SKM-1 (cell line): ENCODE data around the gene DIP2C.
"Not testable (repeated sequence)": the region's sequence is repeated elsewhere in the genome, so short reads cannot be mapped to it uniquely, and the experiment has no call there.

Source experiments
- DNase-seq: peaks from one replicate; lab custom pipeline; 2025; ENCODE audit not compliant: unreplicated experiment; lab: John Stamatoyannopoulos, UW

Gene DIP2C

DNA sequence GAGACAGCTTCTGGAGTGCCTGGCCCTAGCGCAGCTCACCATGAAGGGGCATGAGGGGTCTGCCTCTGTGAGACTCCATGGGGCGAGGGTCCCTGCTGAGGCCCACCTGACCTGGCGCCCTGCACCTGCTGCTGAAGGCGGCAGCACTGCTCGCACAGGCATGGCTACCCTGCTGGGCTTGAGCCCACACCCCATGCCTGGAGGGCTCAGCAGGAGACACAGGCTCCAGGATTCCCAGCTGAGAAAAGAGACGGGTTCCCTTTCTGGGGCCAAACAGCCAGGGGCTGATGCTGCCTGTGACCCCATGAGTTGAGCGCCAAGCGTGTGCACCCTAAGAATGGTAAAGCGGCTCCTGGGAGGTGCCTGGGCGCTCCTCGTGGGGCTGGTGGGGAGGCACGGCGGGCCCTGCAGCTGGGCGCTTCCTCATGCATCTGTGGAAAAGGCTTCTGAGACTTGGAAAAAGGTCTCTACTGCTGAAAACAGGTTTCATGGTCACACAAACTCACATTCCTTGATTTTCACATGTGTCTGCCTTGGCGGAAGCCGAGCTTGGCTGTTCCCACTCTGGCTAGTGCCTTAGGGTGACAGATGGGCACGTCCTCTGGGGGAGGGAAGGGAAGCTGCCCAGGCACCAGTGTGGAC lies 320.8 kb downstream of the DIP2C start:
- DNase-seq = no peak

DNA sequence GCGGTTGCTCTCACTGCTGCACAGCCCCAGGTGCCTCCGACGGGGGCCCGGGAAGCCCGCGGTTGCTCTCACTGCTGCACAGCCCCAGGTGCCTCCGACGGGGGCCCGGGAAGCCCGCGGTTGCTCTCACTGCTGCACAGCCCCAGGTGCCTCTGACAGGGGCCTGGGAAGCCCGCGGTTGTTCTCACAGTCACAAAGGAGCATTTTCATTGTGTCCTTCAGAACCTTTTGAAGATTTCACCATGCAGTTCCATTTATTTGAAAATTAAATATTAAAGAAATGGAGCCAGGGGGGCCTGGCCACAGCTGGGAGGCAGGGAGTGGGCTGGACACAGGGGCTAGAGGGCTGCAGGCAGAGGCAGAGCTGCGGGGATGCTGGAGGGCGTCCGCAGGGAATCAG lies 321.4 kb downstream of the DIP2C start:
- DNase-seq = not testable (repeated sequence)

DNA sequence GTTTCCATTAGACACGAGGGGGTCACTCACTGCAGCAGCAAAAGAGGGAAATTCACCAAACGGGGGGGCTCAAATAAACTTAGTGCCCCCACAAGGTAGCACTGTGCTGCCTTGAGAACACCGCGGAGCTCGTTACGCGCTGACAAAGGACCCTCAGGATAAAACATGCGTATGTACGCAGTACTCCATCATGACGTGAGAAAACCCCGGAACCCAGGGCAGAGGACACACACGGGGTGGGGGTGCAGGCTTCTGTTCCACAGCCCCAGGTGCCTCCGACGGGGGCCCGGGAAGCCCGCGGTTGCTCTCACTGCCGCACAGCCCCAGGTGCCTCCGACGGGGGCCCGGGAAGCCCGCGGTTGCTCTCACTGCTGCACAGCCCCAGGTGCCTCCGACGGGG lies 321.8 kb downstream of the DIP2C start:
- no peak for DNase-seq

DNA sequence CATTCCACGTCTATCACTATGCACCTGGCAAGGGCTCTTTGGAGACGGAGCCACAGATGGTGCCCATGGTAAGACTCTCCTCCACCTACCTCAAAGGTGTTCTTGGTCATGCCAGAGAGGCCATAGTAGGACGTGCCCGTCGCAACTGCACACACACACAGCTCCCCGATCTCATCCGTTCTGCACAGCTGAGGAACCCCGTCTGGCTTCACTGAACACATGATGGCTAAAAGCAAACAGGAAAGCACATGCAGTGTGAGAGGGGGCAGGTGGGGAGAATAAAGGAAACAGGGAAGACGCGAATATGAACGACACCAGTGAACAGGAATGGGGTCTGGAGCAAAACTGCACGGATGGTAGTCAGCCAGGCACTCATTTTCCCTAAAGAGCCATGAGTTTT lies 323.3 kb downstream of the DIP2C start:
- DNase-seq = no peak

DNA sequence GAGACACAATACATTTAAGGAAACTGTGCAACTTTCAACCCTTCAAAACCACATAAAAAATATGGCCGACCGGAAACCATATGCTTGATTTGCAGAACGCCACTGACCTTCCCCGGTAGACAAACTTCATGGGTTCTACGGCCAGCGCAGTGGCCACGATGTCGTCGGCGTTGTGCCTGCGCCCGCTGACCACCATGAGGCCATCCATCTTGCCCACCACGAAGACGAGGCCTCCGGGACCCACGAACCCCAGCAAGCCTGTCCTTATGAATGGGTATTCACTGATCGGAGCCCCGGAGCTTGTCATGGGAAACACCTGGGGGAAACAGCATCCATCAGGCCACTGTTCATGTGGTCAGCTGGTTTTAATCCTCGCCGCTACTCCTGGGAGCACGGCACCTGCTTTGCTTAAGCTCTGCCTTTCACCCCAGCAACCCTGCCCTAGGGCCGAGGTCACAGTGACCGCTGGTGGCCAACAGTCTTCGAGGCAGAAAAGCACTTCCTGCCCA lies 325.1 kb downstream of the DIP2C start:
- no peak for DNase-seq

DNA sequence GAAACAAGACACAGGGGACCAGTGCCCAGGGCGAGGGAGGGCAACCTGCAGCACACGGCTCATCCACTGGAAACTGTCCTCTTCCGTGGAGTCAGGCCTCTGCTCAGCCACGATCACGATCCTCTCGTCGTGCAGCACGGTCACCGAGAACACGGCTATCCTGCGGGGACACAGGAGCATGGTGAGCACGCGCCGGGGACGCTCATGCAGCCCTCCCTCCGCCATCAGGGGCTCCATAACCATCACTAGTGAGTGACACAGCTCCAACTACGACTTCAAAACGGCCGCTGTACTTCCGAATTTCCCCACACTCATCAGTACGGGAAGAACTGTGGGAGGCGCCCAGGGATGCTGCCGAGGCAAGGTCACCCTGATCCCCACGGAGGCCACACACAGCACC lies 326.3 kb downstream of the DIP2C start:
- no peak for DNase-seq

GRCh38 chr10:361203-362081 lies 328.0 kb downstream of the DIP2C start:
- no peak for DNase-seq

DNA sequence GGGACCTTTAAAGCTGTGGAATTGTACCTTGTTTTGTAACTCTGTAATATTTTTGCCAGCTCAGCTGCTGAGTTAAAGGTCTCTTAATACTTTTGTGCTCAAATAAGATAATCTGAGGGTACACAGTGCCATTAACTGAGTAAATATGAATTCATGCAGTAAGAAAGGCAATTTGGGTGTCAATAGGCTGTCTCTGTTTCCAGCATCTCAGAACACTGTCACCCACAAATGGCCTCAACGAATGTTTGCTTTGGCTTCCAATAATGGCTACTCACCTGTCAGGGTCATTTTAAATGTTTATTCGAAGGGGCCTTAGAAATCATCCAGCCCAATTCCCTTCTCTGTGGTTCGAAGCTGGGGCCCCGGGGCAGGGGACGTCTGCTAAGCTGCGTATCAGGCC lies 328.8 kb downstream of the DIP2C start:
- DNase-seq = no peak

GRCh38 chr10:359762-360161 lies 329.7 kb downstream of the DIP2C start:
- no peak for DNase-seq

DNA sequence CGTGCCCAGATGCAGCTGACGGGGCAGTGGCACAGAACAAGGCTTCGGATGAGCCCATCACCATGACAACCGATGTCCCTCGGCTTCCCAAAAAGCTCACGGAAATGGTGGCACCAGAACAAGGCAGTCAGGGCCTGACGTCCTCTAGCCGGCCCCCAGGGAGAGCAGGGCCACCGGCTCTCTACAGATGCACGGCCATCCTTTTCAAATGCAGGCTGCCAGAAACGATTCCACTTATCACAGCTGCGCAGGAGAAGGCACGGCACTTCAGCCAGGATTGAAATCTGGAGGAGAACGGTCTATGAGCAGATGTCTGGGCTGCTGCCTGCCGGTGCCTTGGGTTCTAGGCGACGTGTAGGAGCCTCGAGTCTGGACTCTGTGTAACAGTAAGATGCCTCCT lies 330.4 kb downstream of the DIP2C start:
- DNase-seq = no peak

GRCh38 chr10:357201-357950 lies 332.1 kb downstream of the DIP2C start:
- no peak for DNase-seq

- DNase-seq = no peak
Measured at GRCh38 chr10:356452-356851, 333.0 kb downstream of the DIP2C start.

DNA sequence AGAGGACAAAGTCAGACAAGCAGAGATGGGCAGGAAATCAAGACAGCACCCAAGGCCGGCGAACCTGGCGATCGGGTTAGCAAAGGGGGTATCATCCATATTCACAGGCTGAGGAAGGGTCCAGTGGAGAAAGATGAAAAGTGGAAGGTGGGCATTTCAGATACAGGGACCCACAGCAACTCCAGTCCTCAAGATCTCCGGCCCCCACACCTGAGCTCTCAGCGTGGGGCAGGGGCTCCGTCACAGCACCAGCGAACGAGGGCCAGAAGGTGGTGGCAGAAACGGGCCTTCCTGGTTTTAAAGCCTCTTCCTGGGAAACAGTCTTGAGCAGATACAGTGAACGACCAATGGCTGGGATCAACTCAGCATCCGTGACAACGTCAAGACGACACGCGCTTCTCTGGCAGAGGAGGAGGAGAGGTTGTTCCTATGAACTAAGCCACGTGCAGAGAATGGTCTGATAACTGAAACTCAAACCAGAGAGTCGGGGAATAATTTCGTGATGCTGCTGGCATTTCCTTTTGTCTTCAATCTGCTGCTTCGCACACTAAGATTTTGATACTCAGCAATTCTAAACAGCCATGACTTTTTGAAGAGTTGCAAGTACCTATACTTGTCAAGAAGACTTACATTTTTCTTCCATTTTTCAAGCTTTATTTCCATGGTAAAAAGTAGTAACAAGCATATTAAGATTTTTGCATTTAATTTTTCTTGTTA lies 334.4 kb downstream of the DIP2C start:
- DNase-seq = no peak

DNA sequence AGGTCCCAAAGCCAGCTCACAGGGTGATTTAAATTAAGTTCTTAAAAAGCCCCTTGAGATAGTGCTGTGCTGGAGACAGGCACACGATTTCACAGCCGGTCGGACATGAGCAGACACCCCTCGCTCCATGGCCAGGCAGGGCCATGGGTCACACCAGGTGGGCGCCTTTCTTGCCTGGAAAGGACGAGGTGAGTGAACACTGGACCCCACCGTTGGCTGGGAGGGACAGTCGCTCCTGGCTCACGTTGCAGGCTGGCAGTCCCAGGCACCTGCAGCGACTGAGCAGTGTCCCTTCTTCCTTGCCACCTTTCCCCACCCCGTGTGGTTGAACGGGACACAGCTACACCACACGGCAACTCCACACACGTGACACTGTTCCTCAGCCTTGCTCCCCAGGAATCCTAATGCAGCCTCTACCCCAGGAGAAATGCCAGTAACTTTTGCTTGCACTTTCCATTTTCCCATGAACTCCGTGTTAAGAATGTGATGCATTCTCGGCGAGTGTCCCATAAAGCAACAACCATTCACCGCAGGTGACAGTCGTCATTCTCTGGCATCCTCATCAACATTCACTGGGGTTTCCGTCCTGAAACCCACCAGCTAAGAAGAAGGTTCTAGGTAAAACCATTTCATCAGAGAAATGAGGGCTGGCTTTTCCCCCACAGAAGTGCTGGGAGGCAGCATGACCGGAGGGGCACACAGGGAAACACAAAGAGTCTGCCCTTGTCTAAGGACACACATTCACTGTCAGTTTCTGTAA lies 336.8 kb downstream of the DIP2C start:
- DNase-seq = no peak

GRCh38 chr10:351770-352334 lies 337.6 kb downstream of the DIP2C start:
- no peak for DNase-seq

GRCh38 chr10:350981-351501 lies 338.4 kb downstream of the DIP2C start:
- DNase-seq = no peak

DNA sequence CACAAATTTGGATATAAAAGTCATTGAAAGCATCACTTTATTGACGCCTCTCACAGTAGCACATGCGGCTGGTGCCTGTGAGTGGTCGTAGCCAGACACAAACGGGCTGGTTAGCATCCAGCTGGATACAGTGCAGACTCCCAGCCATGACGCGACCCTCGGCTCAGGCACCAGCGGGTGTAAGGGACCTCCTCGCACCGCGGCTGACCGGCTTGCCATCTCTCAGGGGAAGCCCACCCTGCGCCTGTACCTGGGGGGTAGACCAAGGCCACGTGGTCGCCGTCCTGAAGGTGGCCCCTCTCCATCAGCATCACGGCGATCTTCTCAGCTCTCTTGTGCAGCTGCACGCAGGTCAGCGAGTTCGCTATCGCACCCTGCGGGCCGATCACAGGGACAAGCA lies 340.4 kb downstream of the DIP2C start:
- DNase-seq = no peak

DNA sequence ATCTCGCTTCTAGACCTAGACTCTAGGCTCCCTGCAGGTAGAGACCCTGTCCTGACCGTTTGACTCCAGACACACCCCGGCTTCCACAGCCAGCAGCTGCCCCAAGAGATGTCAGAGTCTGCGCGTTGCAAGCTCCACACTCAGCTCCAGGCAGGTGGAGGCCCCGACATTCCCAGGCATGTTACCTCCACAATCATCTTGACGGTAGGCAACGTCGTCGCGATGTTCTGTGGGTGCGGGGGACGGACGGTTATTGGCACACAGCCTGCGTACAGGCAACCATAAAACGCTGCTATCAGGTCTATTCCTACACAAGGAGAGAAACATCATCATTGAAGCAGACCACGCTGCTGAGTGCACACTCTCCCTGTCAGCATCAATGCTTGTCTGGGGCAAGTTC lies 341.0 kb downstream of the DIP2C start:
- DNase-seq = no peak

- DNase-seq = not testable (repeated sequence)
Measured at GRCh38 chr10:347774-348173, 341.7 kb downstream of the DIP2C start.

- not testable (repeated sequence) for DNase-seq
Measured at GRCh38 chr10:347190-347589, 342.3 kb downstream of the DIP2C start.
